ENCODE measurements around the gene TADA2B. TPM values are rescaled to one million over a fixed set of nuclear protein-coding genes. Genes with fewer than 3 reads are reported as not detected.

TADA2B gene
- total and polyA plus RNA-seq, 7 experiments from 2014 or later = 4.0 to 49.0 (median 30.5) TPM

GRCh38 chr4:7016086-7016485 is 27.1 kb upstream of the TADA2B start:
- no peak overlapping the region for H3K27ac ChIP-seq (ENCODE audit: low read depth, low read length)
- peaks cover 0 to 17% (median 0%) of the 10 kb centered on the region in 7 donors for H3K4me1 Mint-ChIP-seq
- peaks cover 0 to 35% (median 15%) of the 10 kb centered on the region in 5 donors for H3K36me3 Mint-ChIP-seq
- intact Hi-C loops (cut with micrococcal nuclease) = no loop called here
- CTCF ChIA-PET = interaction anchor here (1.0 kb wide), 1 partner anchor 28 kb away, joined by 3 read pairs; no protein-coding TSS in a partner anchor
- POLR2A ChIA-PET = no interaction called here
- no peak overlapping the region for H3K27ac Mint-ChIP-seq
- no peaks in the 10 kb centered on the region for H3K4me1 ChIP-seq (ENCODE audit: control insufficient read depth in 2 of 2, insufficient read depth in 2 of 2, low read length in 2 of 2)
- H3K4me3 ChIP-seq (ENCODE audit: low read length) = no peak overlapping the region
- peaks cover 0 to 3% (median 0%) of the 10 kb centered on the region in 11 donors for H3K9me3 Mint-ChIP-seq
- no peak for DNase-seq
- H3K27me3 ChIP-seq (ENCODE audit: control insufficient read depth in 2 of 2, insufficient read depth in 2 of 2, low read length in 2 of 2) = no peaks in the 10 kb centered on the region
- no peak for ATAC-seq
- peaks cover 4 to 87% (median 10%) of the 10 kb centered on the region in 3 experiments for H3K36me3 ChIP-seq (ENCODE audit: control insufficient read depth in 2 of 3, insufficient read depth in 3 of 3, low read length in 3 of 3)
- H3K27me3 Mint-ChIP-seq = no peaks in the 10 kb centered on the region
- no peaks in the 10 kb centered on the region for H3K9me3 ChIP-seq (ENCODE audit: control insufficient read depth in 2 of 3, low read length in 3 of 3)
- H3K4me3 Mint-ChIP-seq = no peak overlapping the region

- POLR2A ChIA-PET = no interaction called here
Measured at GRCh38 chr4:7016512-7016911, 26.7 kb upstream of the TADA2B start.

GRCh38 chr4:7017446-7018048 is 25.6 kb upstream of the TADA2B start:
- DNase-seq (no peak), ATAC-seq (no peak)
- Histone ChIP-seq H3K27me3 (ENCODE audit: control insufficient read depth in 2 of 2, insufficient read depth in 2 of 2, low read length in 2 of 2) (no peaks in the 10 kb centered on the region), H3K4me1 (ENCODE audit: control insufficient read depth in 2 of 2, insufficient read depth in 2 of 2, low read length in 2 of 2) (no peaks in the 10 kb centered on the region), H3K9me3 (ENCODE audit: control insufficient read depth in 2 of 3, low read length in 3 of 3) (no peaks in the 10 kb centered on the region), H3K27ac (ENCODE audit: low read depth, low read length) (no peak overlapping the region), H3K36me3 (ENCODE audit: control insufficient read depth in 2 of 3, insufficient read depth in 3 of 3, low read length in 3 of 3) (peaks cover 4 to 89% (median 10%) of the 10 kb centered on the region in 3 experiments), H3K4me3 (ENCODE audit: low read length) (no peak overlapping the region)
- Mint-ChIP-seq H3K9me3 (peaks cover 0 to 3% (median 0%) of the 10 kb centered on the region in 11 donors), H3K27me3 (no peaks in the 10 kb centered on the region), H3K4me1 (peaks cover 0 to 17% (median 0%) of the 10 kb centered on the region in 7 donors), H3K4me3 (no peak overlapping the region), H3K27ac (peak overlapping the region in 3 of 9 donors; percentile 19 to 70 (median 21)), H3K36me3 (peaks cover 0 to 41% (median 12%) of the 10 kb centered on the region in 5 donors)
- ChIA-PET CTCF (no interaction called here), POLR2A (interaction anchor here (0.6 to 0.9 kb wide), 2 partner anchors 51 to 917 kb away, joined by 3 read pairs; no protein-coding TSS in a partner anchor)
- intact Hi-C loops (cut with micrococcal nuclease) = no loop called here

More at GRCh38 chr4:7016512-7016911, 26.7 kb upstream of the TADA2B start:
- no peak for DNase-seq
- Mint-ChIP-seq H3K9me3 (peaks cover 0 to 3% (median 0%) of the 10 kb centered on the region in 11 donors), H3K36me3 (peaks cover 0 to 33% (median 15%) of the 10 kb centered on the region in 5 donors), H3K4me3 (no peak overlapping the region), H3K27me3 (no peaks in the 10 kb centered on the region), H3K4me1 (peaks cover 0 to 17% (median 0%) of the 10 kb centered on the region in 7 donors), H3K27ac (no peak overlapping the region)
- H3K4me3 ChIP-seq (ENCODE audit: low read length) = no peak overlapping the region
- H3K27me3 ChIP-seq (ENCODE audit: control insufficient read depth in 2 of 2, insufficient read depth in 2 of 2, low read length in 2 of 2) = no peaks in the 10 kb centered on the region
- CTCF ChIA-PET = no interaction called here
- ATAC-seq = no peak
- no peaks in the 10 kb centered on the region for H3K4me1 ChIP-seq (ENCODE audit: control insufficient read depth in 2 of 2, insufficient read depth in 2 of 2, low read length in 2 of 2)
- H3K9me3 ChIP-seq (ENCODE audit: control insufficient read depth in 2 of 3, low read length in 3 of 3) = no peaks in the 10 kb centered on the region
- intact Hi-C loops (cut with micrococcal nuclease) = no loop called here
- H3K36me3 ChIP-seq (ENCODE audit: control insufficient read depth in 2 of 3, insufficient read depth in 3 of 3, low read length in 3 of 3) = peaks cover 4 to 86% (median 10%) of the 10 kb centered on the region in 3 experiments
- no peak overlapping the region for H3K27ac ChIP-seq (ENCODE audit: low read depth, low read length)

- ATAC-seq (no peak), DNase-seq (no peak)
- Histone ChIP-seq H3K9me3 (ENCODE audit: control insufficient read depth in 2 of 3, low read length in 3 of 3) (no peaks in the 10 kb centered on the region), H3K36me3 (ENCODE audit: control insufficient read depth in 2 of 3, insufficient read depth in 3 of 3, low read length in 3 of 3) (peaks cover 4 to 86% (median 10%) of the 10 kb centered on the region in 3 experiments), H3K4me3 (ENCODE audit: low read length) (no peak overlapping the region), H3K27me3 (ENCODE audit: control insufficient read depth in 2 of 2, insufficient read depth in 2 of 2, low read length in 2 of 2) (no peaks in the 10 kb centered on the region), H3K4me1 (ENCODE audit: control insufficient read depth in 2 of 2, insufficient read depth in 2 of 2, low read length in 2 of 2) (no peaks in the 10 kb centered on the region), H3K27ac (ENCODE audit: low read depth, low read length) (no peak overlapping the region)
- no peak overlapping the region for H3K4me3 Mint-ChIP-seq
- no peaks in the 10 kb centered on the region for H3K27me3 Mint-ChIP-seq
- POLR2A ChIA-PET = interaction anchor here (0.6 kb wide), 1 partner anchor 916 kb away, joined by 3 read pairs; no protein-coding TSS in a partner anchor
- H3K36me3 Mint-ChIP-seq = peaks cover 0 to 39% (median 14%) of the 10 kb centered on the region in 5 donors
- CTCF ChIA-PET = no interaction called here
- H3K27ac Mint-ChIP-seq = no peak overlapping the region
- intact Hi-C loops (cut with micrococcal nuclease) = no loop called here
- peaks cover 0 to 12% (median 0%) of the 10 kb centered on the region in 7 donors for H3K4me1 Mint-ChIP-seq
- peaks cover 0 to 3% (median 0%) of the 10 kb centered on the region in 11 donors for H3K9me3 Mint-ChIP-seq
Measured at GRCh38 chr4:7018281-7018680, 24.9 kb upstream of the TADA2B start.

- peaks cover 4 to 88% (median 9%) of the 10 kb centered on the region in 3 experiments for H3K36me3 ChIP-seq (ENCODE audit: control insufficient read depth in 2 of 3, insufficient read depth in 3 of 3, low read length in 3 of 3)
- intact Hi-C loops (cut with micrococcal nuclease) = no loop called here
- ChIA-PET POLR2A (no interaction called here), CTCF (no interaction called here)
- no peak for ATAC-seq
- Mint-ChIP-seq H3K27ac (peak overlapping the region in 2 of 9 donors; percentile 10 to 62), H3K9me3 (peaks cover 0 to 3% (median 0%) of the 10 kb centered on the region in 11 donors), H3K27me3 (no peaks in the 10 kb centered on the region), H3K36me3 (peaks cover 0 to 32% (median 14%) of the 10 kb centered on the region in 5 donors), H3K4me3 (no peak overlapping the region), H3K4me1 (peaks cover 0 to 6% (median 0%) of the 10 kb centered on the region in 7 donors)
- DNase-seq = no peak
- H3K4me3 ChIP-seq (ENCODE audit: low read length) = no peak overlapping the region
- no peaks in the 10 kb centered on the region for H3K9me3 ChIP-seq (ENCODE audit: control insufficient read depth in 2 of 3, low read length in 3 of 3)
- H3K27ac ChIP-seq (ENCODE audit: low read depth, low read length) = no peak overlapping the region
- H3K27me3 ChIP-seq (ENCODE audit: control insufficient read depth in 2 of 2, insufficient read depth in 2 of 2, low read length in 2 of 2) = no peaks in the 10 kb centered on the region
- H3K4me1 ChIP-seq (ENCODE audit: control insufficient read depth in 2 of 2, insufficient read depth in 2 of 2, low read length in 2 of 2) = no peaks in the 10 kb centered on the region
Measured at GRCh38 chr4:7019367-7019766, 23.8 kb upstream of the TADA2B start.

GRCh38 chr4:7020290-7020689 is 22.9 kb upstream of the TADA2B start:
- Mint-ChIP-seq H3K9me3 (peaks cover 0 to 2% (median 0%) of the 10 kb centered on the region in 11 donors), H3K36me3 (peaks cover 0 to 30% (median 9%) of the 10 kb centered on the region in 5 donors), H3K4me1 (peaks cover 0 to 4% (median 0%) of the 10 kb centered on the region in 7 donors), H3K27ac (peak overlapping the region in 3 of 9 donors; percentile 21 to 74 (median 31)), H3K27me3 (no peaks in the 10 kb centered on the region), H3K4me3 (no peak overlapping the region)
- DNase-seq (no peak), ATAC-seq (no peak)
- Histone ChIP-seq H3K27ac (ENCODE audit: low read depth, low read length) (no peak overlapping the region), H3K36me3 (ENCODE audit: control insufficient read depth in 2 of 3, insufficient read depth in 3 of 3, low read length in 3 of 3) (peaks cover 0 to 88% (median 7%) of the 10 kb centered on the region in 3 experiments), H3K9me3 (ENCODE audit: control insufficient read depth in 2 of 3, low read length in 3 of 3) (no peaks in the 10 kb centered on the region), H3K4me1 (ENCODE audit: control insufficient read depth in 2 of 2, insufficient read depth in 2 of 2, low read length in 2 of 2) (no peaks in the 10 kb centered on the region), H3K27me3 (ENCODE audit: control insufficient read depth in 2 of 2, insufficient read depth in 2 of 2, low read length in 2 of 2) (no peaks in the 10 kb centered on the region), H3K4me3 (ENCODE audit: low read length) (no peak overlapping the region)
- intact Hi-C loops (cut with micrococcal nuclease) = no loop called here
- ChIA-PET CTCF (no interaction called here), POLR2A (no interaction called here)

Measured in naive thymus-derived CD4-positive, alpha-beta T cell (primary cell).